AG04450 (cell line): ENCODE measurements around the gene CYP2D6. TPM values are rescaled to one million over a fixed set of nuclear protein-coding genes. Genes with fewer than 3 reads are reported as not detected.
"Not testable (repeated sequence)": the region's sequence is repeated elsewhere in the genome, so short reads cannot be mapped to it uniquely, and the experiment has no call there.

Source experiments
- CTCF ChIA-PET: fragments of 300-600, 350-600 bp; formaldehyde crosslinking; extraction: SDS; loops from one replicate; lab custom pipeline; 2022; ENCODE audit warnings: antibody characterized with exemption, inconsistent platforms; lab: Charles Lee
- POLR2A ChIA-PET: fragments of 350-600 bp; formaldehyde crosslinking; extraction: SDS; loops from one replicate; lab custom pipeline; 2021; ENCODE audit warnings: antibody characterized with exemption, inconsistent platforms; lab: Yijun Ruan, JAX
- DNase-seq: peaks from one replicate; pipeline ENCODE4 v3.0.0-alpha.2; 2011; ENCODE audit warnings: low read depth, low spot score
- H3K27ac ChIP-seq: one replicate; pipeline ENCODE4 v1.5.1; 2012; ENCODE audit warnings: low read depth, low read length, control low read depth
- H3K27me3 ChIP-seq: one replicate; pipeline ENCODE4 v1.6.0; 2012; ENCODE audit warnings: low read length; ENCODE audit not compliant: control insufficient read depth, insufficient read depth
- H3K4me3 ChIP-seq: 2 replicates; pipeline ENCODE4 v1.5.1; 2011; ENCODE audit warnings: mild to moderate bottlenecking, low read depth, low read length, control low read depth
- H3K9me3 ChIP-seq: 2 replicates; pipeline ENCODE4 v1.5.1; 2012; ENCODE audit warnings: low read length; ENCODE audit not compliant: control insufficient read depth, insufficient read depth
- polyA plus RNA-seq: library from polyadenylated mRNA; depleted of rRNA; stranded (reverse); fragments of >200 nt; gene quantifications from 2 replicates; pipeline ENCODE4 v1.2.3, GENCODE V29; 2011
- TF ChIP-seq, protein P1 (sequence below): IDR thresholded peaks from 2 replicates; pipeline ENCODE4 v1.5.1; 2011; ENCODE audit warnings: low read depth, low read length, control low read depth, inconsistent platforms

CYP2D6 gene
- polyA plus RNA-seq, 1 experiment = 0.15 TPM

DNA sequence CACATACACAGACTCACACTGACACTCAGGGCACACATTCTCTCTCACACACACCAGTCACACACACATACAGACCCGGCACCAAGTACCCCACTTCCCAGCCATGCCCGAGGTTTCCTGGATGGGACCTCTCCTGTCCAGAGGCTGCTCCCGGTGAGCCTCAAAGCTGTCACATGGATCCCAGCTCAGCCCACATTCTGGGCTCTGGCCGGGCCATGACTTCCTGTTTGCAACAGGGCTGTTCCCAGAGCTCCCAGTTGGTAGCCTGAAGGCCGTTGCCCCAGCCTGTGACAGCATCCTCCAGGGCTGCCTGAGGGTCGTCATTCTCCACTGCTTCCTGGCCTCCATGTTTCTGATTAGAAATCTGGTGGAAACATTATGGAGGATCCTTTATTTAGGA is 14.6 kb upstream of the CYP2D6 start:
- ChIA-PET POLR2A (no interaction called here), CTCF (no interaction called here)
- no peak overlapping the region for H3K27ac ChIP-seq
- no peaks in the 10 kb centered on the region for H3K27me3 ChIP-seq
- H3K9me3 ChIP-seq = peaks cover 5% of the 10 kb centered on the region; the same call in 1 of the 2 replicates
- TF ChIP-seq, protein P1, sequence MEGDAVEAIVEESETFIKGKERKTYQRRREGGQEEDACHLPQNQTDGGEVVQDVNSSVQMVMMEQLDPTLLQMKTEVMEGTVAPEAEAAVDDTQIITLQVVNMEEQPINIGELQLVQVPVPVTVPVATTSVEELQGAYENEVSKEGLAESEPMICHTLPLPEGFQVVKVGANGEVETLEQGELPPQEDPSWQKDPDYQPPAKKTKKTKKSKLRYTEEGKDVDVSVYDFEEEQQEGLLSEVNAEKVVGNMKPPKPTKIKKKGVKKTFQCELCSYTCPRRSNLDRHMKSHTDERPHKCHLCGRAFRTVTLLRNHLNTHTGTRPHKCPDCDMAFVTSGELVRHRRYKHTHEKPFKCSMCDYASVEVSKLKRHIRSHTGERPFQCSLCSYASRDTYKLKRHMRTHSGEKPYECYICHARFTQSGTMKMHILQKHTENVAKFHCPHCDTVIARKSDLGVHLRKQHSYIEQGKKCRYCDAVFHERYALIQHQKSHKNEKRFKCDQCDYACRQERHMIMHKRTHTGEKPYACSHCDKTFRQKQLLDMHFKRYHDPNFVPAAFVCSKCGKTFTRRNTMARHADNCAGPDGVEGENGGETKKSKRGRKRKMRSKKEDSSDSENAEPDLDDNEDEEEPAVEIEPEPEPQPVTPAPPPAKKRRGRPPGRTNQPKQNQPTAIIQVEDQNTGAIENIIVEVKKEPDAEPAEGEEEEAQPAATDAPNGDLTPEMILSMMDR = no peak
- no peak overlapping the region for H3K4me3 ChIP-seq
- DNase-seq = no peak

DNA sequence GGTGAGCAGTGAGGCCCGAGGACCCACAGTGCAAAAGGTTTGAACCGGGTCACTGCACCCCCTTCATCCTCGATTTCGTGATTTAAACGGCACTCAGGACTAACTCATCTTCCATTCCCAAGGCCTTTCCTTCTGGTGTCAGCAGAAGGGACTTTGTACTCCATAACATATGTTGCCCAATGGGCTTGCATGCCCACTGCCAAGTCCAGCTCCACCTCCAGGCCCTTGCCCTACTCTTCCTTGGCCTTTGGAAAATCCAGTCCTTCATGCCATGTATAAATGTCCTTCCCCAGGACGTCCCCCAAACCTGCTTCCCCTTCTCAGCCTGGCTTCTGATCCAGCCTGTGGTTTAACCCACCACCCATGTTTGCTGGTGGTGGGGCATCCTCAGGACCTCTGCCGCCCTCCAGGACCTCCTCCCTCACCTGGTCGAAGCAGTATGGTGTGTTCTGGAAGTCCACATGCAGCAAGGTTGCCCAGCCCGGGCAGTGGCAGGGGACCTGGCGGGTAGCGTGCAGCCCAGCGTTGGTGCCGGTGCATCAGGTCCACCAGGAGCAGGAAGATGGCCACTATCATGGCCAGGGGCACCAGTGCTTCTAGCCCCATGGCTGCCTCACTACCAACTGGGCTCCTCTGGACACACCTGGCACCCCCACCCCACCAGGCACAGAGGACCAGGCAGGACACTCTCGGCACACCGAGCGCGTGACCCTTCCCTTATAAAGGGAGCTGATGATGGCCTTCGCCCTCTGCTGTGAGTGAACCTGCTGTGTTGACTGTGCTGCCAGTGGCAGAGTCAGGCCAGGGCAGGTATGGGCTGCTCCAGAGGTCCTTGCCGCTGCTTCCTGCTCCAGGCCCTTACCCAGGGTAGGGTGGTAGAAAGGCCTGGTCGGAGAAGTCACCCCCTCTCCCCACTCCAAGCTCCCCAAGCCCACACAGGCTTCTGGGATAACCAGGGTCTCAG is 13.5 kb upstream of the CYP2D6 start:
- DNase-seq, CTCF ChIA-PET: not testable (repeated sequence)

DNA sequence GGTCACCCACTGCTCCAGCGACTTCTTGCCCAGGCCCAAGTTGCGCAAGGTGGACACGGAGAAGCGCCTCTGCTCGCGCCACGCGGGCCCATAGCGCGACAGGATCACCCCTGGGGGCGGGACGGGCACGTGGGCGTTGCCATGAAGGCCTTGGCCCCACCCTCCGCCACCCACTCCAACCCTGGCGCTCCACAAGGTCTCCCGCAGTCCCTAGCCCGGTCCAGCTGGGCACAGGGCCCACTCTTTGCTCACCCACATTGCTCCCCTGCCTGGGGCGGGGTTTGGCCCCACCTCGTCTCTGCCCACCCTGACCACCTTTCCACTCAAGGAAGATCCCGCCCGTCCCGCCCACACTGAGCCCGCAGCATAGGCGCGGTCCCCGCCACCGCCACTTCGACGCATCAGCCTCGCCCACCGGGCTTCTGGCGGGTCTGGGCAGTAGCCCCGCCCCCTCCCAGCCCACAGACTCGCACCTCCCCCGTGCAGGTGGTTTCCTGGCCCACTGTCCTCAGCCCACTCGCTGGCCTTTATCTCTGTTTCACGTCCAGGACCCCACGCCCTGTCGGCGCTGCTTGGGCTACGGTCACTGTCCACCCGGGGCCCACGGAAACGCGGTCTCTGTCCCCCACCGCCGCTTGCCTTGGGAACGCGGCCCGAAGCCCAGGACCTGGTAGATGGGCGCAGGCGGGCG is 12.3 kb upstream of the CYP2D6 start:
- CTCF ChIA-PET = no interaction called here
- Histone ChIP-seq H3K27ac (no peak overlapping the region), H3K27me3 (no peaks in the 10 kb centered on the region), H3K4me3 (no peak overlapping the region), H3K9me3 (peaks cover 11% of the 10 kb centered on the region; the same call in 1 of the 2 replicates)
- POLR2A ChIA-PET = no interaction called here
- DNase-seq = no peak
- TF ChIP-seq, protein P1 = no peak

More for the DNA sequence above, 13.5 kb upstream of the CYP2D6 start:
- H3K27me3 ChIP-seq, POLR2A ChIA-PET, H3K9me3 ChIP-seq, H3K4me3 ChIP-seq, H3K27ac ChIP-seq: not testable (repeated sequence)

DNA sequence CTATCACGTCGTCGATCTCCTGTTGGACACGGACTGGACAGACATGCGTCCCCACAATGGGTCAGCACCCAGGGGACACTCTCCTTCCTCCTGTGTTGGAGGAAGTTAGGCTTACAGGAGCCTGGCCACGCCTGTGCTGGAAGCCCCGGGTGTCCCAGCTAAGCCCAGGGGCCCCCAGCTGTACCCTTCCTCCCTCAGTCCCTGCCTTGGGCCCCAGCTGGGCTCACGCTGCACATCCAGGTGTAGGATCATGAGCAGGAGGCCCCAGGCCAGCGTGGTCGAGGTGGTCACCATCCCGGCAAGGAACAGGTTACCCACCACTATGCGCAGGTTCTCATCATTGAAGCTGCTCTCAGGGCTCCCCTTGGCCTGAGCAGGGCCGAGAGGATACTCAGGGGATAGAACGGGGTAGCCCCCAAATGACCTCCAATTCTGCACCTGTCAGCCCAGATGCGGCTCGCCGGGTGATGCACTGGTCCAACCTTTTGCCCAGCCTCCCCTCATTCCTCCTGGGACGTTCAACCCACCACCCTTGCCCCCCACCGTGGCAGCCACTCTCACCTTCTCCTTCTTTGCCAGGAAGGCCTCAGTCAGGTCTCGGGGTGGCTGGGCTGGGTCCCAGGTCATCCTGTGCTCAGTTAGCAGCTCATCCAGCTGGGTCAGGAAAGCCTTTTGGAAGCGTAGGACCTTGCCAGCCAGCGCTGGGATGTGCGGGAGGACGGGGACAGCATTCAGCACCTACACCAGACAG is 10.9 kb upstream of the CYP2D6 start:
- H3K27me3 ChIP-seq, H3K27ac ChIP-seq, POLR2A ChIA-PET, DNase-seq, CTCF ChIA-PET, H3K4me3 ChIP-seq: not testable (repeated sequence)
- H3K9me3 ChIP-seq = peaks cover 11% of the 10 kb centered on the region; the same call in 1 of the 2 replicates

DNA sequence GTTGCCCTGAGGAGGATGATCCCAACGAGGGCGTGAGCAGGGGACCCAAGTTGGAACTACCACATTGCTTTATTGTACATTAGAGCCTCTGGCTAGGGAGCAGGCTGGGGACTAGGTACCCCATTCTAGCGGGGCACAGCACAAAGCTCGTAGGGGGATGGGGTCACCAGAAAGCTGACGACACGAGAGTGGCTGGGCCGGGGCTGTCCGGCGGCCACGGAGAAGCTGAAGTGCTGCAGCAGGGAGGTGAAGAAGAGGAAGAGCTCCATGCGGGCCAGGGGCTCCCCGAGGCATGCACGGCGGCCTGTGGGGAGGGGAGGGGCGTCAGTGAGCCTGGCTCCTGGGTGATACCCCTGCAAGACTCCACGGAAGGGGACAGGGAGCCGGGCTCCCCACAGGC is 9.5 kb upstream of the CYP2D6 start:
- H3K9me3 ChIP-seq = peaks cover 11% of the 10 kb centered on the region; the same call in 1 of the 2 replicates
- DNase-seq, CTCF ChIA-PET, POLR2A ChIA-PET, H3K27ac ChIP-seq, H3K4me3 ChIP-seq, H3K27me3 ChIP-seq: not testable (repeated sequence)

DNA sequence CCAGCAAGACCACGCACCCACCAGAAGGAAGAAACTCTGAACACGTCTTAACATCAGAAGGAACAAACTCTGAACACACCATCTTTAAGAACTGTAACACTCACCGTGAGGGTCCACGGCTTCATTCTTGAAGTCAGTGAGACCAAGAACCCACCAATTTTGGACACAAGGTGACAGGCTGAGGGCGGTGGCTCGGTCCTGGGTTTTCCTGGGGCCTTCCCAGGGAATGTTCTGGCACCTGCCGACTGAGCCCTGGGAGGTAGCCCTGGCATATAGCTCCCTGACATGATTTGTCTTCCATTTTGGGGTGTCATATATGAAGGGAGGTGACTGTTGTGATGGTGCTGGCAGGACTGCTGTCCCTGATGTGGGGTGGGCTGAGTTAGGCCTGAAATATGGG is 8.9 kb upstream of the CYP2D6 start:
- POLR2A ChIA-PET = interaction anchor here (0.6 kb wide), 1 partner anchor 312 kb away, joined by 6 read pairs; no protein-coding TSS in a partner anchor
- H3K27ac ChIP-seq, CTCF ChIA-PET, DNase-seq, H3K4me3 ChIP-seq, H3K27me3 ChIP-seq: not testable (repeated sequence)
- H3K9me3 ChIP-seq = peaks cover 11% of the 10 kb centered on the region; the same call in 1 of the 2 replicates
